Activated CD8-positive, alpha-beta memory T cell treated with anti-CD3 and anti-CD28 coated beads, Interleukin-2, amount 50 U/mL, for 1 hour (primary cell): ENCODE data around the gene SLC2A3.
"Not testable (repeated sequence)": the region's sequence is repeated elsewhere in the genome, so short reads cannot be mapped to it uniquely, and the experiment has no call there.

Source experiments
- DNase-seq: peaks from one replicate; pipeline ENCODE4 v3.0.0-alpha.2; 2020; ENCODE audit errors: extremely low read depth

Gene SLC2A3

GRCh38 chr12:7935590-7936581 lies at the start of gene SLC2A3:
TSS of gene SLC2A3 (minus strand) at chr12:7936187. CDS start at chr12:7936034, 153 bp downstream.
- peak; percentile 62 for DNase-seq

- no peak for DNase-seq
These were observed 48.9 kb upstream of the SLC2A3 start for GRCh38 chr12:7984900-7985299.

DNA sequence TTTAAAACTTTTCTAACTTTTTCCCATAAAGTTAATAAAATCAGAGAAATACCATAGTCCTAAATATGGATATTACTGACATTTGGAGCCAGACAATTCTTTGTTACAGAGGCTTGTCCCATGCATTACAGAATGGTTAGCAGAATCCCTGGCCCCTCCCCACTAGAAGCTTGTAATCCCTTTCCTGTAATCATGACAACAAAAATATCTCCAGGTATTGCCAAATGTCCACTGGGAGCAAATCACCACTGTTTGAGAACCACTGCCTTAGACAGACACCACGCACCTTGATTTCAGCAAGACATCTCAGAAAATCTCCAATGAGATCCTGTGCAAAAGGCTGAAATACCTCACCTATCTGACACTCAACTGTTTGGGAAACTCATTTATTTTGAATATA lies 47.5 kb upstream of the SLC2A3 start:
- DNase-seq: not testable (repeated sequence)

GRCh38 chr12:7983019-7983418 lies 47.0 kb upstream of the SLC2A3 start:
- not testable (repeated sequence) for DNase-seq

- DNase-seq: not testable (repeated sequence)
These were observed 46.3 kb upstream of the SLC2A3 start for GRCh38 chr12:7982332-7982735.

GRCh38 chr12:7981446-7981845 lies 45.5 kb upstream of the SLC2A3 start:
- DNase-seq: no peak

GRCh38 chr12:7977351-7978124 lies 41.6 kb upstream of the SLC2A3 start:
- DNase-seq: not testable (repeated sequence)

GRCh38 chr12:7973457-7973825 lies 37.5 kb upstream of the SLC2A3 start:
- no peak for DNase-seq

- no peak for DNase-seq
These were observed 36.9 kb upstream of the SLC2A3 start for GRCh38 chr12:7972734-7973456.

DNA sequence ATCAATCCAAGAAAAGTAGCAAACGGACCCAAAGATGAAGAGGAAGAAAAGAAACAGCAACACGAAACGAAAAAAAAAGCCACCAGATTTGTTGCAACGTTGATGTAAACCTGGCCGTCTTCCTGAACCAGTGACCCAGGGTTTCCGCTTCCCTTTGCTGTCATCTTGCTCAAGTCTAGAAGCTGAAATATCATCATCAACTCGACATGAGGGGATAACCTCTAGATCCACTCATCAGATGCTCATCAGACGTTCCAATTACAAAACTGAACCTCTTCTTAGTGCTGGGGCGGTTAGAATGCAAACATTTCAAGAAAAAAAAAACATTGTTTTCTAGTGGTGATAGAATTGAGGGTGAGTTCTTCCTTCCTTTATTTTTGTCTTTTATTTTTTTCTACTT lies 36.3 kb upstream of the SLC2A3 start:
- not testable (repeated sequence) for DNase-seq

DNA sequence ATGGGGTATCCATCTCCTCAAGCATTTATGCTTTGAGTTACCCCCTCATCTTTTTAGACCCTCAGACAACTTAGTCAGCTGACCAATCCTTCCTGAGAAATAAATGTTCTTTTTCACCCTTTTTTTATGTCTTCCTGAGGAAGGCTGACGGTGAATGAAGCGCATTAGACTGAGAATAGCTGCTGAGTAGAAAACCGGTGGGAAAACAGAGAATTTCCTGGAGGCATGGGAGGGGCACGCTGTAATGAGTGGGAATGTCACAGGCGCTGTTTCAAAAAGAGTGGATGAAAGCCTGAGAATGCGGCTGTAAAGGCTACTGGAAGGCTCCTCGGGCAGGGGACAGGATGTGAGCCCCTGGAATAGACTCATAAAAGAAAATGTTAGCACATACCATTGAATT lies 35.8 kb upstream of the SLC2A3 start:
- not testable (repeated sequence) for DNase-seq

DNA sequence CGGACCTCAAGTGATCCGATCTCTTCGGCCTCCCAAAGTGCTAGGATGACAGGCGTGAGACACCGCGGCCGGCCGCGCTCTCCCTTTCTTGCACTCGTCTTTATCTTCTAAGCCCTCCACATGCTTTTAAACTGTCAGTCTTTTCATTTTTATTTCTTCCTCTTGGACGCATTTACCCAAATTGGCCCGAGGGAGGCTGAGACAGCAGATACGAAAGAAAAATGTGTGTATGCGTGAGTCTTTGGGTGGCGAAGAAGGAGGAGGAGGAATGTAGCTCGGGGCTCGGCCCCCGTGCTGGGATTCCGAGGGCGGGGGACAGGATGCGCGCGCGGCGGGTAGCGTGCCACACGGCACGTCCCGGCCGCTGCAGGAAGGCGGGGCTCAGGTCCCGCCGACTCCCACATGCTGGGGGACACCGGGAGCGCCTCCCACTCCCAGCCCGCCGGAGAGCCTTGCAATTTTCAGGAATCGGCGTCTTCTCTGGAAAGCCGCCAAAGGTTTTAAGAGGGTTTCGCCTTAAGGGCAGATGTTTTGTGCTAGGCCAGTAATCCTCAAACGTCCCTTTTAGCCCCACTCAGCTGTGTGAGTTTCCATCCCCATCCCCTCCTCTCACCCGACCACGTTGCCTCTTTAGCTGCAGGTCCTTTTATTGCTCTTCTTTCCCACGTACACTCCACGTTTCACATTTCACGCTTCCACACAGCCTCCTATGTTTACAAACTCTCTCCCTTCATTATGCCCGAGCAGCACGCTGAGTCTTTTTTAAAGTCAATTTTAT lies 34.7 kb upstream of the SLC2A3 start:
- peak; percentile 54 for DNase-seq

DNA sequence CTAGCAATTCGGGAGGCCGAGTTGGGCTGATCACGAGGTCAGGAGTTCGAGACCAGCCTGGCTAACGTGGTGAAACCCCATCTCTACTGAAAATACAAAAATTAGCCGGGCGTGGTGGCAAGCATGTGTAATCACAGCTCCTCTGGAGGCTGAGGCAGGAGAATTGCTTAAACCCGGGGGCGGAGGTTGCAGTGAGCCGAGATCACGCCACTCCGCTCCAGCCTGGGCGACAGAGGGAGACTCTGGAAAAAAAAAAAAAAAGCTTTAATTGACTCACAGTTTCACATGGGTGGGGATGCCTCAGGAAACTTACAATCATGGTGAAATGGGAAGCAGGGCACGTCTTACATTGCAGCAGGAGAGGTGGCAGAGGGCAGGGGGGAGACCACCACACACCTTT lies 30.6 kb upstream of the SLC2A3 start:
- DNase-seq: no peak

DNA sequence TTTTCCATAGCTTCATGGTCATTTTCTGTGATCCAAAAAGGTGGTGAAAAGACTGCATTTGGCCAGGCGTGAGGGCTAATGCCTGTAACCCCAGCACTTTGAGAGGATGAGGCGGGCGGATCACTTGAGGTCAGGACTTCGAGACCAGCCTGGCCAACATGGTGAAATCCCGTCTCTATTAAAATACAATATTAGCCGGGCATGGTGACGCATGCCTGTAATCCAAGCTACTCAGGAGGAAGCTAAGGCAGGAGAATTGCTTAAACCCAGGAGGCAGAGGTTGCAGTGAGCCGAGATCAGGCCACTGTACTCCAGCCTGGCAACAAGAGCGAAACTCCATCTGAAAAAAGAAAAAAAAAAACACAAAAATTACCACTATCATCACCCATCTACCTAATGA lies 28.7 kb upstream of the SLC2A3 start:
- DNase-seq: not testable (repeated sequence)

DNA sequence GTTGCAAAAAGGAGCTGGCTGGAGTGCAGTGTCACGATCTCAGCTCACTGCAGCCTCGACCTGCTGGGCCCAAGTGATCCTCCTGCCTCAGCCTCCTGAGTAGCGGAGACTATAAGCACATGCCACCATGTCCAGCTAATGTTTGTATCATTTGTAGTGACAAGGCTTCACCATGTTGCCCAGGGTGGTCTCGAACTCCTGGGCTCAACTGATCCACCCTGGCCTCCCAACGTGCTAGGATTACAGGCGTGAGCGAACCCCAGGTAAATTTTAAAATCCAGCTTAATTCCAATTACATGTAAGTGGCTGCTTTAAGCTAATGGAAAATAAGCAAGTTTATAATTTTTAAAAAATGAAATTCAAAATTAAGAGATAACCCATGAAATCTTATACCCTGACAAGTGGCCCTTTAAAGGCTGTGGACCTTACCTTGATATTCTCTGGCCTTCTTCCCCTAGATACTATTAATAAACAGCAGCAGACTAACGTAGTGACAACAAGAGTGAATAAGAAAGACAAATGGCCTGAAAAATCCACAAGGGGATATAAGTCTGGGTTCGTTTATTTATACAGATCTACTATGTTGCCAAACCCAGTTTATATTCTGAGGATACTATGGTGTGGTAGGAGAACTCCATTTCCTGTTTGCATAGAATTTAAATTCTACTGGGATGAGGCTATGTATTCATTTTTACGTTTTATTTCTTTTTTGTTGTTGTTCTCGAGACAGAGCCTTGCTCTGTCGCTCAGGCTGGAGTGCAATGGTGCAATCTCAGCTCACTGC lies 25.6 kb upstream of the SLC2A3 start:
- DNase-seq: no peak

DNA sequence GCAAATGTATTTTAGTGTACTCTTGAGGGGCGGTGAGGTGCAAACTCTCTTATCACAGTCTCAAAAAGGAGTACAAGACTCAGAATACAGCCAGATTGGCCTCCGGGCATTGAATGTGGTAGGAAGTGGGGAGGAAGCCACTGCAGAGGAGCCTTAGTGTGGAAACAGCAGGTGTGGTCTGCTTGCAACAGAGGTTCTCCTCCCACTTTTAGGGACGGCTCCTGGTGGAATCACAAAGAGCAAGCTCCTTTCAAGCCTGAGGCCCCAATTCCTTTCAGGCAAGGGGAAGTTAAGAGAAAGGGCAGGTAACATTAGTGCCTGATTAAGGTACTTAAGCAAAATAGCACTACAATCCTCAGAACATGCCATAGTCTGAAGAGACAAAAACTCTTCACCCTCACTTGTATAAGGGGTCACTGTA lies 23.7 kb upstream of the SLC2A3 start:
- no peak for DNase-seq

DNA sequence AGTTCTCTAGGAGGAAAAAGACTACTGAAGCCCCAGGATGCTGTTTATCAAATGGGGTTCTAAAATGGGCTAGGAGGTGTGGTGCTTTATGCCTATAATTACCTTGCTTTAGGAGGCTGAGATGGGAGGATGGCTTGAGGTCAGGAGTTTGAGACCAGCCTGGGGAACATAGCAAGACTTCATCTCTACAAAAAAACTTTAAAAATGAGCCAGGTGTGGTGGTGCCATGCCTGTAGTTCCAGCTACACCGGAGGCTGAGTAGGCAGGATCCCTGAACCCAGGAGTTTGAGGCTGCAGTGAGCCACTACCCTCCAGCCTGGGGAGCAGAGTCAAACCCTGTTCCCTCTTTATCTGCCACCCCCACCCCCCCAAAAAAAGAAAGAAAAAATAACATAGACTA lies 23.3 kb upstream of the SLC2A3 start:
- no peak for DNase-seq

- not testable (repeated sequence) for DNase-seq
These were observed 18.9 kb upstream of the SLC2A3 start for GRCh38 chr12:7954877-7955276.

DNA sequence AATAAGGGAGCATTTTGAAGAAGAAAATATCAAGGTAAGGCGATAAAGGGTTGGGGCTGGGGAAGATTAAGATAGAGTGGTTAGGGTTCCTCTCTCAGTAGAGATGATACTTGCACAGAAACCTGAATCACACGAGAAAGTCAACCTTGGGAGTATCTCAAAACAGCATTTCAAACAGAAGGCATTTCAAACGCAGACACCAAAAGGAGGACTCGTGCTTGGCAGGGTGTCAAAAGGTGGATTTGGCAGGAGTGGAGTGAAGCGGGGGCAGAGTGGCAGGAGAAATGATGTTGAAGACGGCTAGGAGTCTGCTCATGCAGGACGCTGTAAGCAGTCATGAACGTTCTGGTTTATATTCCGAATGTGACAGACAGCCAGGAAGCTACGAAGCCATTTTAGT lies 18.4 kb upstream of the SLC2A3 start:
- not testable (repeated sequence) for DNase-seq

DNA sequence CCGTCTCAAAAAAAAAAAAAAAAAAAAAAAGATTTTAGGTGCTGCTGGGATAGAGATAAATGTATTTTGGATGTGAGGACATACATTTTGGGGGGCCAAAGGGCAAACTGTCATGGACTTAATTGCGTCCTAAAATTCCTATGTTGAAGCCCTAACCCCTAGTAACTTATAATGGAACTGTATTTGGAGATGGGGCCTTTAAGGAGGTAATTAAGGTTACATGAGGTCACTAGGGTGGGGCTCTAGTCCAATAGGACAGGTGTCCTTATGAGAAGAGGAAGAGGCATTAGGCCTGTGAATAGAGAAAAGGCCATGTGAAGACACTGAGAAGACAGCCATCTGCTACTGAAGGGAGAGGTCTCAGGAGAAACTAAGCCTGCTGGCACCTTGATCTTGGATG lies 17.9 kb upstream of the SLC2A3 start:
- DNase-seq: not testable (repeated sequence)
